SK-MEL-5 (cell line): ENCODE results near the gene UNC5A. TPM values are rescaled to one million over a fixed set of nuclear protein-coding genes. Genes with fewer than 3 reads are reported as not detected.

Source experiments
- DNase-seq: peaks from one replicate; pipeline ENCODE4 v3.0.0-alpha.2; 2016; ENCODE audit warnings: low read depth, low spot score
- in situ Hi-C: cut with HindIII; loops from 2 replicates; pipeline ENCODE4 v1.10.0; 2016; ENCODE audit warnings: low sequenced_read_pairs, high pct_unique_total_duplicates, low pct_unique_long_range_greater_than_20kb
- total RNA-seq: library from RNA; depleted of rRNA; stranded (reverse); fragments of >200 nt; shearing (Covaris generic); gene quantifications from 2 replicates; pipeline ENCODE4 v1.2.3, GENCODE V29; 2014

Gene UNC5A
- total RNA-seq, 1 experiment from 2014 or later = not detected

- DNase-seq = no peak
- in situ Hi-C loops = no loop called here
Measured at GRCh38 chr5:176848651-176849050, 38.3 kb downstream of the UNC5A start.

DNA sequence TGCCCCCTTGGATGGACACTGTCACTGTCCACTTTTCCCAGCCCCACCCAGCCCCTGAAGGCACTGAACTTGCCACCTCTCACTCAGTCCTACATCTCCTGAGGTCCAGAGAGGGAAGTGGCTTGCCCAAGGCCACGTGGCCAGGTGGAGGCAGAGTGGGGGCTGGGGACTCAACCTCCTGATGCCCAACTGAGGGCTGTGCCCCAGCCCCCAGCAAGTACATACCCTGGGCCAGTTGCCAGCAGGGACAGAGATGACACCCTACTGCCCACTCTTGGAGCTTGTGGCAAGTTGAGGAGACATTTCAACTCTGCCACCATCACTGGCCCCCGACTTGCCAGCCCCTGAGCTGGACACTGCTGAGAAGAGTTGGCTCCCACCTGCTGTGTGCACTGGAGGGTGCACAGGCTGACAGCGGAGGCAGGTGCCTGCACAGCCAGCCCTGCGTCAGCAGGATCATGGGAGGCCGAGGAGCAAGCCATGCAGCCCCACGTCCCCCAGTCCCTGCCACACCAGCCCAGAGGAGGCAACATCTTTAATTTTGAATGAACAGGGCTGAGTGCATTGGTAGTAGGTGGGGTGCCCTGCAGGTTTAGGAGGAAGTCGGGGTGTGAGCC, 39.4 kb downstream of the UNC5A start:
- no peak for DNase-seq
- in situ Hi-C loops = no loop called here

DNA sequence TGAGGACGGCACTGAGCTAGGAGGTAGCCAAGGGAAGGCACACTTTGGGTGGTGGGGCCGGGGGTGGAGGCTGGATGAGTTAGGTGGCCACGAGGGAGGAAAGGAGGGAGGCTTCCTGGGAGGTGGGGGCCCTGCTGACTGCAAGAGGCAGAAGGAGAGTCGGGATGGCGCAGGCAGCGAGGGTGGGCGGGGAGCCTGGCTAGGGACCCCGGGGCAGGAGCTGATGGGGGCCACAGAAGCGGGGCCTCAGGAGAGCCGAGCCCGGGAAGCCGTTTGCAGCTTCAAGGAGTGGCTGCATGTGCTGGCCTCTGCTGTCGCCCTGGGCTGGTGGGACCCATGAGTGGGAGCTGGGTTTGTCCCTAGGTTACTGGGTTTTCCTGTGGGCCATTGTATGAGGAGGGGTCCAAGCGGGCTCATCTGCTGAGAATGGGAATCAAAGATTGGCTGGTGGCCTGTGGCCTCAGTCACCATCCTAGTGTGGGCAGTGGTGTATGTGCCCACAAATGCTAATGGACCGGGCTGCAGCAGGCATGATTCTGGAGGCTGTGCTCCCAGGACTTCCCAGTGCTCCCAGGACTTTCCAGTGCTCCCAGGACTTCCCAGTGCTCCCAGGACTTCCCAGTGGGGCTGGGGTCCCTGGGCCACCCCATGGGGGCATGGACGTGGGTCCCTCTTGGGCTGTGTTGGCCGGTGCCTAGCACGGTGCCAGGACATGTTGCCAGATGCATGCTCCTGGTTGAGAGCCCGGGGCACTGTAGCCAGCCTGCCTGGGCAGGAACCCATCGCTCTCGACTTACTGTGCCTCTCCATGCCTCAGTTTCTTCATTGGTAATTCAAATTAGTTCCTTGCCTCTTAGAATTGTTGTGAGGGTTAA, 40.2 kb downstream of the UNC5A start:
- no peak for DNase-seq
- in situ Hi-C loops = no loop called here

DNA sequence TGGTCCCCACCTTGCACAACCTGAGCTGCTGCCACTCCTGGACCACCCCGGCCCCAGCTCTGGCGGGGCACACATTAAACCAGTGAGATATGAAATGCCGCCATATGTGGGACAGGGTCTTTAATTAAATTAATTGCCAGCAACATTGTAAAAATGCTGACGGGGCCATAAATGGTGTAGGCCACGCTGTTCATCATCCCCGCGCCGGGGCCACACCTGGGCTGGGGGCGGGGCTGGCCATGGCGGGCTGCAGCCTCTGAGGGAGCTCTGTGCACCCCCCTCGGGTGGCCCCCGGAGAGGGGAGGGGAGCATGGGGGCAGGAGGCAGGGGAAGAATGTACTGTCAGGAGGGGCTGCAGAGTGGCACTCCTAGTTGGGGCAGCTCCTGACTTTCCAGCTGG, 41.0 kb downstream of the UNC5A start:
- no peak for DNase-seq
- in situ Hi-C loops = no loop called here

GRCh38 chr5:176851871-176852658, 41.7 kb downstream of the UNC5A start:
- no peak for DNase-seq
- in situ Hi-C loops = no loop called here

DNA sequence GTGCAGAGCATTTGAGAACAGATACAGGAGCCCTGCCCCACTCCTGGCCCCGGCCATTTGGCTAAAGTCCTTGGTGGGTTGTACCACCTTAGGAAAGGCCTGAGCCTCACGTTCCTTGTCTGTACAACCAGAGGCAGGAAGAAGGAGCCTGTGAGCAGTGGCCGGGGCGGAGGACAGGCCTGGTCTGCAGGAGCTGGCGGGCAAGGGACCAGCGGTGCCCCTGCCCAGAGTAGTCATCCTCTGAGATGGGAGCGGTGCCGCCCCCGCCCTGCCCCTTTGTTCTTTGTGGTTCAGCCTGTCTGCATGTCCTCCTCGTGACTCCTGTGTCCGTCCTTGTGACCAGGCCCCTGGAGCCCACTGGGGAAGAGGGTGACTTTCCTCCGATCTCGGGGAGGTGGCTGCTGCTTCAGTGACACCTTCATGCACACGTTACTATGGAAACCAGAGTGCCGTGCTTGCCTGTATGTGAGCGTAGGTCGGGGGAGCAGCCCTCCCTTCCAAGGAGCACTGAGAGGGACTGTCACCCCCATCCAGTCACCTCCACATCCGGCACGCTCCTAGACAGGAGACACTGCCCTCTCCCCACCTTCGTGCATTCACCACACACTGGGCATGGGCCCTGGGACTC, 42.9 kb downstream of the UNC5A start:
- in situ Hi-C loops = no loop called here

DNA sequence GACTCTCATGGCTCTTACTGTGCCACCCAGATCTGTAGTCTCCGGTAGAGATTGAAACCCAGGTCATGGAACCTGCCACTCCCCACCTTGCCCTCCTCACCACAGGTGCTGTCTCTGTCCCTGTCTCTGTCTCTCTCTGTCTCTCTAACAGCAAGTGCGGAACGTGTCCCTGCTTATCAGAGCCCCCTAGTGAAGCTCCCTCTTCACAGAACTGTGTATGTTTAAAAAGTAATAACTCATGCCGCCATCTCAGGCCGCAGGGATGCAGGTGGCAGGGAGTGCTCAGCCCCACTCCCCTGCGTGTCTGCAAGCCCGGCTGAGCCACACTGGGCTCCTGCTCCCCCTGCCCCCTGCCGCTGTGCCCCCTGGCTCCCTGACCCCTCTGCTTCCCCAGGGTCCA, 43.8 kb downstream of the UNC5A start:
- DNase-seq = no peak
- in situ Hi-C loops = no loop called here

More for the DNA sequence above, 42.9 kb downstream of the UNC5A start:
- DNase-seq = no peak

DNA sequence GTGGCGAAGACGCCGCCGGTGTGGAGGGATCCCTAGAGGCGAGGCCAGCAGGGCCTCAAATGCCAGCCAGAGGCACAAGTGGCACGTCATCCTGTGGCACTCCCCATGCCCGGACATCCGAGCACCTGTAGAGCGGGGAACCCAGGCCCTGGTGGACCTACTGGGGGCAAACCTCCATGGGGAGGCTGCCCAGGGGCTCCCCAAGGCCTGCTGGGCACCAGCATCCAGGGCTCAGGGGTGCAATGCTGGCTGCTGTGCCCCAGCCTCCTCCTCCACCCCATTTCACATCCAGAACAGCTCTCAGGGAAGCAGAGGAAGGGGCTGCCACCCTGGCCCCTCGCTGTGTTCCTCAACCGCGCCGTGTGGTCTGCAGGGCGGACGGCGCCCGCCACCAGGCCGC, 45.2 kb downstream of the UNC5A start:
- in situ Hi-C loops = no loop called here
- DNase-seq = no peak

DNA sequence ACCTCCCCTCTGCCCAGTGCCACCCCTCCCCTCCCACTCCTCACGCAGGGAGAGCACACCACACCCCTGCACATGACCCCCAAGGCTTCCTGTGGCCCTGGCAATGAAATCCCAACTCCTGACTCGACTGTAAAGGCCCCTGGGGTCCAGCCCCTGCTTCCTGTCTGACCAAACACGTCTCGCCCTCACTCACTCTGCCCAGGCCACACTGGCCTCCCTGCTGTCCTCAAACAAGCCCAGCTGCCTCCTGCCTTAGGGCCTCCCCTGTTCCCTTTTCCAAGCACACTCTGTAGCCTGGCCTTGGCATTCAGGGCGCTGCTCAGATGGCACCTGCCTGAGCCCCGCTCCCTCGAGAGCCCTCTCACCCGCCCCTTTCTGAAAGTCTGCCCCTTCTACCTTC, 46.4 kb downstream of the UNC5A start:
- in situ Hi-C loops = no loop called here
- no peak for DNase-seq

GRCh38 chr5:176857216-176857893, 47.0 kb downstream of the UNC5A start:
- no peak for DNase-seq
- in situ Hi-C loops = no loop called here

DNA sequence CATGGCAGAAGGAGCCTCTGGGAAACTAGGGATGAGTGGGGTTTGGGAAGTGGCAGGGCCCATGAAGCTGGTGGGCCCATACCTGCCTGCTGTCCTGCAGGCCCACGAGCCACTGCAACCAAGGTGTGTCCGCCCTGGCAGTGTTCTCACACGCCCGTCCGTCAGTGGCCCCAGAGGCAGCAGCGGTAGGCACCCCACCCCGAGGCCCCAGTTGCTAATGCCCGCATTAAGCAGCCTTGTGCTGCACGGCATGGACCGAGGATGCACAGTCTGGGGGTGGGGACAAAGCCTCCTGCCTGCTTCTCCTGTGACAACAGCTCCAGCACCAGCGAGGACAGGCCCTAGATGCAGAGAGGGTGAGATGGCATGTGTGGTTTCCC, 47.5 kb downstream of the UNC5A start:
- in situ Hi-C loops = no loop called here
- DNase-seq = no peak

- in situ Hi-C loops = no loop called here
- DNase-seq = no peak
Measured at GRCh38 chr5:176859916-176860315, 49.6 kb downstream of the UNC5A start.

DNA sequence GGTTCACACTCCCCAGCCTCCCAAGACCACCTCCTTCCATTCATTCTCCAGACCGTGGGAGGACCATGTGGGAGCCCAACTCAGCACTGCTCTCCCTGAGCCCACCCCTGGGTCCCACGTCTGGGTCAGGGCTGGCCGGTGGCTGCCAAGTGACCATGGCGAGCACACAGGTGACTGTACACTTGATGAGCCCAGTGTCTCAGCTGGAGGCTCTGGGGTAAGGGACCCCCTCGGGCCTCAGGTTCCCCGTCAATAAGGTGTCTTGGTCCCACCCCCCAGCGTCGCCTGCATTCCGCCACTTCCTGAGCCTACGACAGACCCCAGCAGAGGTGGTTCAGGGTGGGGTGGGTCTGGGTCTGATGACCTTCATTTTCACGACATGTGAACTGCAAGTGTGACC, 50.0 kb downstream of the UNC5A start:
- no peak for DNase-seq
- in situ Hi-C loops = no loop called here

DNA sequence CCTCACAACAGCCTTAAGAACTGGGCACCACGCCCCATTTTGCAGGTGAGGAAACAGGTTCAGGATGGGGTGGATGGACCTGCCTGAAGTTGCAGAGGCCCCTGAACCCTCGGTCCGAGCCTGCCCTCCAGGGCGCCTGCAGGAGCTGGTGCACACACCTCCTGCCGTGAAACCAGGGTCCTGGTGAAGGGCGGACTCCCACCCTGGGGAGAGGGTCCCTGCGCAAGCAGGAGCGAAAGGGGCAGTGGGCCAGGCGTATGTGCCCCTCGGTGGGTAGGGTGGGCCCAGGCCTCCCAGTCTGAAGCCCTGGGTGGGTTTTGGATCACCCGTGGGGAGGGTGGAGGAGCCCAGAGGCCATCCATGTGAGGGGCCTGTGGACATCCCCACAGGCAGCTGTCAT, 50.9 kb downstream of the UNC5A start:
- DNase-seq = no peak
- in situ Hi-C loops = no loop called here

GRCh38 chr5:176862330-176862995, 52.1 kb downstream of the UNC5A start:
- in situ Hi-C loops = no loop called here
- DNase-seq = no peak

GRCh38 chr5:176863041-176863764, 52.8 kb downstream of the UNC5A start:
- DNase-seq = no peak
- in situ Hi-C loops = no loop called here

GRCh38 chr5:176863765-176864098, 53.4 kb downstream of the UNC5A start:
- DNase-seq = no peak
- in situ Hi-C loops = no loop called here
